HG03439 (cell line): ENCODE results near the gene GABRA4.

ENCODE experiments used
- ATAC-seq: cut with Tn5 transposase; IDR thresholded peaks from one replicate; pipeline ENCODE4 v1.9.1; 2021; ENCODE audit warnings: mild to moderate bottlenecking, moderate library complexity; ENCODE audit not compliant: unreplicated experiment

GABRA4 gene

GRCh38 chr4:46931981-46932380, 61.4 kb downstream of the GABRA4 start:
- ATAC-seq, result peak; percentile 79

GRCh38 chr4:46930891-46931290, 62.5 kb downstream of the GABRA4 start:
- no peak for ATAC-seq

GRCh38 chr4:46927201-46927600, 66.2 kb downstream of the GABRA4 start:
- no peak for ATAC-seq

GRCh38 chr4:46924789-46925529, 68.4 kb downstream of the GABRA4 start:
- no peak for ATAC-seq

- ATAC-seq, result no peak
These were observed 71.2 kb downstream of the GABRA4 start for GRCh38 chr4:46922205-46922604.

- no peak for ATAC-seq
These were observed 84.3 kb downstream of the GABRA4 start, which contains the start of gene COX7B2 for GRCh38 chr4:46909078-46909477. COX7B2 (minus strand) TSS chr4:46909245; CDS start chr4:46735192, 174,053 bp downstream.

GRCh38 chr4:46908148-46908547, 85.2 kb downstream of the GABRA4 start:
- ATAC-seq, result no peak

- no peak for ATAC-seq
These were observed 93.3 kb downstream of the GABRA4 start for GRCh38 chr4:46900082-46900481.

- no peak for ATAC-seq
These were observed 98.6 kb downstream of the GABRA4 start for GRCh38 chr4:46894826-46895225.

- no peak for ATAC-seq
These were observed 103.3 kb downstream of the GABRA4 start for GRCh38 chr4:46890056-46890455.

GRCh38 chr4:46889410-46889809, 104.0 kb downstream of the GABRA4 start:
- ATAC-seq, result no peak

GRCh38 chr4:46886711-46887110, 106.7 kb downstream of the GABRA4 start:
- ATAC-seq, result no peak

GRCh38 chr4:46878641-46879040, 114.7 kb downstream of the GABRA4 start:
- ATAC-seq, result no peak

GRCh38 chr4:46874811-46875210, 118.6 kb downstream of the GABRA4 start:
- ATAC-seq, result no peak

GRCh38 chr4:46870411-46870810, 123.0 kb downstream of the GABRA4 start:
- no peak for ATAC-seq
